HTR-8/SVneo (cell line): ENCODE data around the gene LRRC3.
"Not testable (repeated sequence)": the region's sequence is repeated elsewhere in the genome, so short reads cannot be mapped to it uniquely, and the experiment has no call there.

Source experiments
- DNase-seq: peaks from one replicate; pipeline ENCODE4 v3.0.0; 2011; ENCODE audit warnings: low spot score, mixed read lengths; ENCODE audit not compliant: insufficient read length
- FAIRE-seq: peaks from 2 replicates; lab custom pipeline; 2011; peaks lifted over from hg19 to GRCh38; lab: Jason Lieb, UNC

The LRRC3 gene

GRCh38 chr21:44473915-44474555 is 18.7 kb downstream of the LRRC3 start:
- FAIRE-seq (no peak), DNase-seq (no peak)

GRCh38 chr21:44475266-44475845 is 20.0 kb downstream of the LRRC3 start:
- DNase-seq, result no peak
- FAIRE-seq, result no peak

GRCh38 chr21:44477131-44477530 is 21.8 kb downstream of the LRRC3 start:
- FAIRE-seq (no peak), DNase-seq (no peak)

- DNase-seq (no peak), FAIRE-seq (no peak)
Measured at GRCh38 chr21:44477712-44478111, 22.4 kb downstream of the LRRC3 start.

DNA sequence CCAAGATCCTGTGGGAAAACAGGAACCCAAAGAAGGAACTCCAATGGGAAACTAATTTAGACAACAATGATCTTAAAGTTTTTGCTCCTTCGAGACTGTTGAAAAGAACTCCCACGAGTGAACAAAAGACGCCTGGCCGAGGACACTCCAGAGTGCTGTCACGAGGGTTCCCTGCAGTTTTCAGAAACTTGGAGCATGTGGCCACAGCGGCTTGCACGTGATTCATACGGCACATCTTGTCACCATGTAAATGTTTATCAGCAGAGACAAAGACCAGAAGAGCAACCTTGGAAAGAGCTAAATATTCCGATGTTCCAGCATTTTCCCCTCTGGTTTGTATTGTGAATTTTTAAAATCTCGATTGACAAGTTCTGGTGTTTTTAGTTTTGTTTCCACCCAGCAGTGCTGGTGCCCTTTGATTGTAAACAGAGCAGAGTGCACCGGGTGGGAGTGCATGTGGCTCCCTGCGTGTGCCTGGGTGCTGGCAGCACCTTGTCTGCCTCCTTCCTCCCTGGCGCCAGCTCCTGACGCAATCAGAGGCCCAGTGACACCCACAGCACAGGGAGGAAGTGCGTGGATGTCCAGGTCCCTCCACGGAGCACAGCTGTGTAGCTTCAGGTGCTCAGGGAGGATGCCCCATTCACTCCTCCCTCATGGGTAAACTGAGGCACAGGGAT is 23.0 kb downstream of the LRRC3 start:
- FAIRE-seq (no peak), DNase-seq (no peak)

DNA sequence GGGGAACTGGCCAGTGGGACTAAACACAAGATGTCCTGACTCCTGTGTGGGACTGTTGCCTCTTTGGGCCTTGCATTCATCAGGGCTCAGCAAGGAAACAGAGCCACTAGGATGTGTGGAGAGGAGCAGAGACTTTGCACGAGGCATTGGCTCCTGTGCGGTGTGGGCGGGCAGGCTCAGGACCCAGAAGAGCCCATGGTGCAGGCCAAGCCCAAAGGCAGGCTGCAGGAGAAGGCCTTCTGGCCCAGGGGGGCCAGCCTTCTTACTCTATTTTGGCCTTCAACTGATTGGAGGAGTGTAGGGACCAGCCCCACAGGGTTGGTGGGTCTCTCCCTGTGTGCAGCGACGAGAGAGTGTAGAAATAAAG is 23.5 kb downstream of the LRRC3 start:
- no peak for FAIRE-seq

GRCh38 chr21:44479556-44480199 is 24.4 kb downstream of the LRRC3 start:
- not testable (repeated sequence) for DNase-seq, FAIRE-seq

More for the DNA sequence above, 23.5 kb downstream of the LRRC3 start:
- no peak for DNase-seq

- FAIRE-seq (no peak), DNase-seq (no peak)
Measured at GRCh38 chr21:44480200-44481053, 25.1 kb downstream of the LRRC3 start.

DNA sequence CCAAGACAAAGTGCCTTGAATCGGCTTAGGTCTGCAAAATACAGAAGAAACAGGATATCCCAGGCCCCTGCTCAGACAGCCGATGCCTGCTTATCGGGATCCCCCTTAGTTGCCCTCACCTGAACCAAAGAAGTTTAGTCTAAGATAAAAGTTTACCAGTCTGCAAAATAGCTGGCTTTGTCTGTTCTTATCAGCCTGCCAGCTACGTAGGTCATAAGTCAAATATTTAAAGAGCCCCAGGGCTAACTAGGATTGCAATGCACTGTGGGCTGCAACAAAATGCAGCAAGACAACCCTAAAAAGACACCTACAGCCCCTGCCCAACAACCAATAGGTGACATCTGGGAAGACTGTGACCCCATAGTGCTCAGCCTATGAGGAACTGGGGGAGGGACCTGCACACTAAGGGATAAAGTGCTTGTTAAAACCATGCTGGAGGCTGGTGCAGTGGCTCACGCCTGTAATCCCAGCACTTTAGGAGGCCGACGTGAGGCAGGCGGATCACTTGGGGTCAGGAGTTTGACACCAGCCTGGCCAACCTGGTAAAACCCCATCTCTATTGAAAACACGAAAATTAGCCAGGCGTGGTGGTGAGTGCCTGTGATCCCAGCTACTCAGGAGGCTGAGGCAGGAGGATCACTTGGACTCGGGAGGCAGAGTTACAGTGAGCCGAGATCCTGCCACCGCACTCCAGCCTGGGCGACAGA is 27.4 kb downstream of the LRRC3 start:
- no peak for FAIRE-seq
- no peak for DNase-seq

DNA sequence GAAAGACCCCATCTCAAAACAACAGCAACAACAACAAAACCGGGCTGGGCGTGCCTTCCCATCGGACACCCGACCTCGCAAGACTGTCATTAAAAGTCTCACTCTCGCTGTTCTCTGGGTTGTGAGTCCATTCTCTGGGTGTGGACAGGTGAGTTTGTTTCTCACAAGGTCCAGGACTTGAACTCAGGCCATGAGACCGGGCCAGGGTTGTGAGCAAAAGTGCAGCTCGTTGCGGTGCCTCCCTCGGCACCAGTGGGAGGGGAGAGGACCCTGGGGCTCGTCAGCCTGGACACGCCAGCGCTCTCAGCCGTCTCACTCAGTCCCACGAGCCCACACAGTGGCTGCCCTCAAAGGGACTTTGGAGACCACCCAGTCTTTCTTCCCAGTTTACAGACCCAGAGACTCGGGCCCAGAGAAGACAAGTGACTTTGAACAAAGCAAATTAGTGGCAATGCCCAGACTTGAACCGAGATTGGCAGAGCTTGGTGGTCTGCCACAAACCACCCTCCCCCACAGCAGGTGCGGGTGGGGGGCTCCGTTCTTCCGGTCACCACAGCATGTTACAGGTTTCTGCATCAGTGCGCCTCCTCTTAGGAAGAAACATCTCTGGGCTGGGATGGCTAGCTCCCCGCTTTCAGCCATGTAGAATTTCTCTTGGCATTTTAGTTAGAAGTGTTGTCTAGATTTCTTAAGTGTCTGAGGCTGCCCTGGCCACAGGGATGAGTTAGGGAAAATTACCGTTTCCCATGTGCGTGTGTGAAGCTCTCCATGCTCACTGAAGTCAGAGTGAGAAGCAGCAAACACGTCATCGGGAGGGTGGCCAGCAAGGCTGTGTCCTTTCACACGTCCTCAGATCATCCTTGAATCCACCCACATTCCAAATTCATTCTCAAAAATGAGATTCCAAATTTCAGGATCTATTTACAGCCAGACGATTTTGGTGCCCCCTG is 28.3 kb downstream of the LRRC3 start:
- no peak for DNase-seq

DNA sequence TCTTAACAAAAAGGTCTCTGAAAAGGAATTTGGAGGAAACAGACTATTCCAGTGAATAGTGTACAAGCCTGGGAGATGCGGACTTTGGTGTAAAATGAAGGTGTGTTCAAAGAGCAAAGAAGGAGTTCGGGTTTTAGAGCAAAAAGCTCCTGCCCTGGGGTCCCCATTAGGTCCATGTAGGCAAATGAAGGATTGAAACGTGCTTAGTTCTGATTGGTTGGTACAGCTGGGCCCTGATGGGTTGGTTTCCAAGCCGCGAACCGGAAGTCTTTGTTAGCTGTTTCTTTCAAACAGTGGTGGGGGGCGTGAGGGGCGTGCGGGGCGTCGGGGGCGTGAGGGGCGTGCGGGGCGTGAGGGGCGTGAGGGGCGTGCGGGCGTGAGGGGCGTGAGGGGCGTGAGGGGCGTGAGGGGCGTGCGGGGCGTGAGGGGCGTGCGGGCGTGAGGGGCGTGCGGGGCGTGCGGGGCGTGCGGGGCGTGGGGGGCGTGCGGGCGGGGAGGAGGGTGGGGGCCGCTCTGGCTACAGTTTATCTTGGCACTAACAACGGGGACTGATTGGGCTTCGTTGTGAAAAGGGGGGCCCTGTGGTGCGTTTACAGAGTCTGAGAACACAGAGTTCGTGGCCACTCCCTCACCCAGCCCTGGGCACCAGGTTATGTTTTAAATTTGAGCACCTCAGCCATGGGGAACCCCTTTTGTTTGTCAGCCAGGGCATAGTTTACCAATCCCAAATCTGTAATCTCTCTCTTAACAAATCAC is 29.4 kb downstream of the LRRC3 start:
- no peak for DNase-seq
- FAIRE-seq, result no peak

More for the DNA sequence above, 28.3 kb downstream of the LRRC3 start:
- FAIRE-seq, result no peak

DNA sequence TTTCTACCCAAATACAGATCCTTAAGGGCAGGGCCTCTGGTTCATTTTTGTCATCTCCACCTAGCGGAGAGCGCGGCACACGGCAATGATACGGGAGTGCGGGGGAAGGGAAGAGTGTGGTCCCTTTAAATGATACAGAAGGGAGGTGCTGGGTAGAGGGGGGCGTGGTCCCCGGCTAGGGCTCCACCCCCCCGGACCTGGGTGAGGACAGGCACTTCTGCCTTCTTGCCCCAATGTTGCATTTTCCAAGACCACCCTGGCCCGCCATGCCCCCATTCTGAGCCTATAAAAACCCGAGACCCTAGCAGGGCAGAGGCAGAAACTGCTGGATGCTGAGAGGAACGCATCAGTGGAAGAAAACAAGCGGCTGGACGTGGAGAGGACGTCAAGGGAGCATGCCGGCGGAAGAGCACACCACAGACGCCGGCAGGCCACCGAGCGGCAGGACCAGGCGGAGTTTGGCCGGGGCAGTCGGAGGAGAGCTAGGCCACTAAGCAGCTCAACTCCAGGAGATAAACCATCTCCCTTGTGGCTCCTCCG is 30.0 kb downstream of the LRRC3 start:
- FAIRE-seq (no peak), DNase-seq (no peak)

DNA sequence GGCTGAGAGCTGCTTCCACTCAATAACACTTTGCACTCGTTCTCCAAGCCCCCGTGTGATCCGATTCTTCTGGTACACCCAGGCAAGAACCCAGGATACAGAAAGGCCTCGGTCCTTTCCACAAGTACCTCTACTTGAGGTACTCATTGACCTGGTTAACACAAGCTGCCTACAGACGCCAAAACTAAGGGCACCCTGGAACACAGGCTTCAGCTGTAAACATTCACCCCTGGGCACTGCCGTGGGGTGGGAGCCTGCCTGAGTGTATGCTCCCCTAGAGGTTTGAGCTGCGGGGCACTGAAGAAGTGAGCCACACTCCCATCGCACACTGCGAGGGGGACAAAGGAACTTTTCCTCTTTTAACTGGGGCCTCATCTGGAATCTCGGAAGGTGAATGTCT is 30.5 kb downstream of the LRRC3 start:
- FAIRE-seq (no peak), DNase-seq (no peak)

- no peak for FAIRE-seq
- no peak for DNase-seq
Measured at GRCh38 chr21:44486302-44486701, 31.0 kb downstream of the LRRC3 start.

DNA sequence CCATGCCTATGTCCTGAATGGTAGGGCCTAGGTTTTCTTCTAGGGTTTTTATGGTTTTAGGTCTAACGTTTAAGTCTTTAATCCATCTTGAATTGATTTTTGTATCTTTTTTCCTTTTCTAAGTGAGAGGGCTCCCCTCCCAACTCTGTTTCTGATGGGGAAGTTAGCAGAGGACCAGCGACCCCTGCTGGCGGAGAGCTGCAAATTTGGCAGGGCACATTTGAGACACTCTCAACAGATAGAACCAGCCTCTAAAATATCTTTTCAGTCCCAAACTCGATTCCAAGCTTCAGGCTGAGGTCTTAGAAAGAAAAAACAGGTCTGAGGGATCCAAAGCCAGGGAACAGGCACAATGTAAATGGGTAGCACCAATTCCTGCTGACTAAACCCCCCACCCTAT is 32.5 kb downstream of the LRRC3 start:
- FAIRE-seq, result no peak
- DNase-seq, result no peak

GRCh38 chr21:44489962-44490361 is 34.7 kb downstream of the LRRC3 start:
- no peak for FAIRE-seq
- DNase-seq, result no peak

DNA sequence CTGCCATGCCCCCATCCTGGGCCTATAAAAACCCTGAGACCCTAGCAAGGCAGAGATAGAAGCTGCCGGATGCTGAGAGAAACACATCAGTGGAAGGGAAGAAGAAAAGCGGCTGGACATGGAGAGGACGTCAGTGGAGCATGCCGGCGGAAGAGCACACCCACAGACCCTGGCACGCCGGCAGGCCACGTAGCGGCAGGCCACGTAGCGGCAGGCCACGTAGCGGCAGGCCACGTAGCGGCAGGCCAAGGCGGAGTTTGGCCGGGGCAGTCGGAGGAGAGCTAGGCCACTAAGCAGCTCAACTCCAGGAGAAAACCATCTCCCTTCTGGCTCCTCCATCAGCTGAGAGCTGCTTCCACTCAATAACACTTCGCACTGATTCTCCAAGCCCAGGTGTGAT is 35.1 kb downstream of the LRRC3 start:
- FAIRE-seq, result no peak
- no peak for DNase-seq

DNA sequence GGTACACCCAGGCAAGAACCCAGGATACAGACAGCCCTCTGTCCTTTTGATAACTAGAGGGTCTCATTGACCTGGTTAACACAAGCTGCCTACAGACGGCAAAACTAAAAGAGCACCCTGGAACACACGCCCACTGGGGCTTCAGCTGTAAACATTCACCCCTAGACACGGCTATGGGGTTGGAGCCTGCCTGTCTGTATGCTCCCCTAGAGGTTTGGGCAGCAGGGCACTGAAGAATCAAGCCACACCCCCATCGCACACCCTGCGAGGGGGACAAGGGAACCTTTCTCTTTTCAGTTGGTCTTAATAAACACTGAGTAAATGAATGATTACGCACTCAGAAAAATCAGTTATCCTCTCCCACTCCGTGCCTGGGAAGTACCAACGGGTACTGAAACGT is 35.5 kb downstream of the LRRC3 start:
- no peak for DNase-seq
- no peak for FAIRE-seq
